ENCODE measurements around the gene AMIGO2.

AMIGO2 gene

DNA sequence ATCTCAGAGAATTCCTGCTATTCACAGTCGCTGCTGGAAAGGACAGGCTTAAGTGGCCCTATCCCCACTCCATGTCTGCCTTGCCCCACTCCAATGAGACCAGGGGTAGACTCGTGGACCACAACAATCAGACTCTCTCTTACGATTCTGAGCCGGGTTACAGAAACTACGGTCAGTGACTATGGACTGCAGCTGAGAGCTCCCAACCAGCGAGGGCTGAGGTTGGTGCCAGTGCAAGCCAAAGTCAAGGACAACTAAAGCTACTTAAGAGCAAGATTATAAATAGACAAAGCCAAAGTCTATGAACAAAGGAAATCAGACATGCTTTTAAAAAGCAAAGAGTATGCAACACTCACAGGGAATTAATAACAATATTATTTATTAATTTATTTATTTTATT, 18.3 kb upstream of the AMIGO2 start (continued):
- TF ChIP-seq, protein P1, sequence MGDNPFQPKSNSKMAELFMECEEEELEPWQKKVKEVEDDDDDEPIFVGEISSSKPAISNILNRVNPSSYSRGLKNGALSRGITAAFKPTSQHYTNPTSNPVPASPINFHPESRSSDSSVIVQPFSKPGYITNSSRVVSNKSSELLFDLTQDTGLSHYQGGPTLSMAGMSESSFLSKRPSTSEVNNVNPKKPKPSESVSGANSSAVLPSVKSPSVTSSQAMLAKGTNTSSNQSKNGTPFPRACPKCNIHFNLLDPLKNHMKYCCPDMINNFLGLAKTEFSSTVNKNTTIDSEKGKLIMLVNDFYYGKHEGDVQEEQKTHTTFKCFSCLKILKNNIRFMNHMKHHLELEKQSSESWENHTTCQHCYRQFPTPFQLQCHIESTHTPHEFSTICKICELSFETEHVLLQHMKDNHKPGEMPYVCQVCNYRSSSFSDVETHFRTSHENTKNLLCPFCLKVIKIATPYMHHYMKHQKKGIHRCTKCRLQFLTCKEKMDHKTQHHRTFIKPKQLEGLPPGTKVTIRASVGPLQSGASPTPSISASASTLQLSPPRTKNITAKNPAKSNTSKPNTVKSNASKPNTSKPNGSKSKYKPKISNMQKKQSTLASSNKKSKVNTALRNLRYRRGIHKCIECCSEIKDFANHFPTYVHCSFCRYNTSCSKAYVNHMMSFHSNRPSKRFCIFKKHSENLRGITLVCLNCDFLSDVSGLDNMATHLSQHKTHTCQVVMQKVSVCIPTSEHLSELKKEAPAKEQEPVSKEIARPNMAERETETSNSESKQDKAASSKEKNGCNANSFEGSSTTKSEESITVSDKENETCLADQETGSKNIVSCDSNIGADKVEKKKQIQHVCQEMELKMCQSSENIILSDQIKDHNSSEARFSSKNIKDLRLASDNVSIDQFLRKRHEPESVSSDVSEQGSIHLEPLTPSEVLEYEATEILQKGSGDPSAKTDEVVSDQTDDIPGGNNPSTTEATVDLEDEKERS (tag by site-specific recombination; IDR thresholded peaks at IDR 0.05) = no peak
- TF ChIP-seq ZSCAN16 (tag by site-specific recombination; IDR thresholded peaks at IDR 0.05) = no peak
- TF ChIP-seq ZNF146 (tag by site-specific recombination; IDR thresholded peaks at IDR 0.05) = no peak
- no peak for TF ChIP-seq ZNF175 (tag by site-specific recombination; IDR thresholded peaks at IDR 0.05)
- TF ChIP-seq SP3 (tag by site-specific recombination; IDR thresholded peaks at IDR 0.05) = no peak
- TF ChIP-seq, protein P2, sequence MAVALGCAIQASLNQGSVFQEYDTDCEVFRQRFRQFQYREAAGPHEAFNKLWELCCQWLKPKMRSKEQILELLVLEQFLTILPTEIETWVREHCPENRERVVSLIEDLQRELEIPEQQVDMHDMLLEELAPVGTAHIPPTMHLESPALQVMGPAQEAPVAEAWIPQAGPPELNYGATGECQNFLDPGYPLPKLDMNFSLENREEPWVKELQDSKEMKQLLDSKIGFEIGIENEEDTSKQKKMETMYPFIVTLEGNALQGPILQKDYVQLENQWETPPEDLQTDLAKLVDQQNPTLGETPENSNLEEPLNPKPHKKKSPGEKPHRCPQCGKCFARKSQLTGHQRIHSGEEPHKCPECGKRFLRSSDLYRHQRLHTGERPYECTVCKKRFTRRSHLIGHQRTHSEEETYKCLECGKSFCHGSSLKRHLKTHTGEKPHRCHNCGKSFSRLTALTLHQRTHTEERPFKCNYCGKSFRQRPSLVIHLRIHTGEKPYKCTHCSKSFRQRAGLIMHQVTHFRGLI (tag by site-specific recombination; IDR thresholded peaks at IDR 0.05) = no peak
- TF ChIP-seq SP7 (tag by site-specific recombination; IDR thresholded peaks at IDR 0.05) = no peak
- TF ChIP-seq, protein P3, sequence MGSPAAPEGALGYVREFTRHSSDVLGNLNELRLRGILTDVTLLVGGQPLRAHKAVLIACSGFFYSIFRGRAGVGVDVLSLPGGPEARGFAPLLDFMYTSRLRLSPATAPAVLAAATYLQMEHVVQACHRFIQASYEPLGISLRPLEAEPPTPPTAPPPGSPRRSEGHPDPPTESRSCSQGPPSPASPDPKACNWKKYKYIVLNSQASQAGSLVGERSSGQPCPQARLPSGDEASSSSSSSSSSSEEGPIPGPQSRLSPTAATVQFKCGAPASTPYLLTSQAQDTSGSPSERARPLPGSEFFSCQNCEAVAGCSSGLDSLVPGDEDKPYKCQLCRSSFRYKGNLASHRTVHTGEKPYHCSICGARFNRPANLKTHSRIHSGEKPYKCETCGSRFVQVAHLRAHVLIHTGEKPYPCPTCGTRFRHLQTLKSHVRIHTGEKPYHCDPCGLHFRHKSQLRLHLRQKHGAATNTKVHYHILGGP (tag by site-specific recombination; IDR thresholded peaks at IDR 0.05) = no peak
- no peak for TF ChIP-seq ZNF621 (tag by site-specific recombination; IDR thresholded peaks at IDR 0.05)
- TF ChIP-seq ZBTB20 (tag by site-specific recombination; IDR thresholded peaks at IDR 0.05) = no peak
- TF ChIP-seq ZFP41 (tag by site-specific recombination; IDR thresholded peaks at IDR 0.05; ENCODE audit: borderline replicate concordance) = no peak
- no peak for TF ChIP-seq ZNF624 (tag by site-specific recombination; IDR thresholded peaks at IDR 0.05)

DNA sequence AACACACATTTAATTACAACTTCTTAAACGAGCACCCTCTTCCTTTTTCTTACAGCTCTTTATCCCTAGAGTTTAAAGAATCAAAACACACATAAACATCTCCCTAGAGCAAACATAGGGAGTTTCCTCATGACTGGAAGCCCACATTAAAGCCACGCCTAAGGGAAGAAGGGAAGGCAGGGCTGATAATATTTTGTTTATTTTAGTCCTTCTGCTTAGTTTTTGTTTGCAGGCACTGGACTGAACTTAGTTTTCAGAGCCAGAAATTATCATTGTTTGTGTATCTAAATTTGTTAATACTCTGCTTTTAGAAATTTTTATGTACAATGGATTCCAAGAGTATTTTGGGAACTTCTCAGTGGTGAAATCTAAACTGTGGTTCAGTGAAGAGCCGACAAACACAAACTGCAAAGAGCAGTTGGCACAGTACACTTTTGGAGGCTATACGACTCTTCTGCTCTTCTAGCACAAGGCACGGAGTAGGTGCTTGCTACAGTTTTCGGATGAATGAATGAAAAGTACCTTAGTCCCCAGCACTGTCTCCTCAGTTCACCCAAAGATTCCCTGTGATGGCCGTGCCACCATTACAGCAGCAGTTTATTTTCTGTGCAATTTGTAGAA, 17.6 kb upstream of the AMIGO2 start:
- Histone ChIP-seq H3K4me1 (ENCODE audit: control insufficient read depth, insufficient read depth, low read length) (0 out of 2 replicates have a peak, but pooled peaks cover 3% of the 10 kb centered on the region), H3K4me3 (ENCODE audit: low read depth, low read length) (no peak overlapping the region), H3K9me3 (ENCODE audit: control insufficient read depth, insufficient read depth, low read depth, low read length) (no peaks in the 10 kb centered on the region), H3K36me3 (ENCODE audit: control insufficient read depth in 2 of 2, insufficient read depth in 1 of 2, low read length in 2 of 2) (no peaks in the 10 kb centered on the region), H3K27ac (ENCODE audit: extremely low read depth, low read depth, low read length) (no peak overlapping the region)
- POLR2A ChIA-PET = interaction anchor here (0.6 kb wide), 1 partner anchor 124 kb away, joined by 3 read pairs; no protein-coding TSS in a partner anchor
- no peak for TF ChIP-seq ZNF157 (tag by site-specific recombination; IDR thresholded peaks at IDR 0.05)
- no peak for TF ChIP-seq ZNF302 (tag by site-specific recombination; IDR thresholded peaks at IDR 0.05; ENCODE audit: low read depth)
- no peak for TF ChIP-seq ZBTB21 (tag by site-specific recombination; IDR thresholded peaks at IDR 0.05)
- TF ChIP-seq ZFP41 (tag by site-specific recombination; IDR thresholded peaks at IDR 0.05; ENCODE audit: borderline replicate concordance) = no peak
- no peak for TF ChIP-seq ZNF274 (IDR thresholded peaks at IDR 0.05; ENCODE audit: low read length)
- TF ChIP-seq ZNF274 (tag by site-specific recombination; IDR thresholded peaks at IDR 0.05; ENCODE audit: borderline replicate concordance) = no peak
- TF ChIP-seq, protein P4, sequence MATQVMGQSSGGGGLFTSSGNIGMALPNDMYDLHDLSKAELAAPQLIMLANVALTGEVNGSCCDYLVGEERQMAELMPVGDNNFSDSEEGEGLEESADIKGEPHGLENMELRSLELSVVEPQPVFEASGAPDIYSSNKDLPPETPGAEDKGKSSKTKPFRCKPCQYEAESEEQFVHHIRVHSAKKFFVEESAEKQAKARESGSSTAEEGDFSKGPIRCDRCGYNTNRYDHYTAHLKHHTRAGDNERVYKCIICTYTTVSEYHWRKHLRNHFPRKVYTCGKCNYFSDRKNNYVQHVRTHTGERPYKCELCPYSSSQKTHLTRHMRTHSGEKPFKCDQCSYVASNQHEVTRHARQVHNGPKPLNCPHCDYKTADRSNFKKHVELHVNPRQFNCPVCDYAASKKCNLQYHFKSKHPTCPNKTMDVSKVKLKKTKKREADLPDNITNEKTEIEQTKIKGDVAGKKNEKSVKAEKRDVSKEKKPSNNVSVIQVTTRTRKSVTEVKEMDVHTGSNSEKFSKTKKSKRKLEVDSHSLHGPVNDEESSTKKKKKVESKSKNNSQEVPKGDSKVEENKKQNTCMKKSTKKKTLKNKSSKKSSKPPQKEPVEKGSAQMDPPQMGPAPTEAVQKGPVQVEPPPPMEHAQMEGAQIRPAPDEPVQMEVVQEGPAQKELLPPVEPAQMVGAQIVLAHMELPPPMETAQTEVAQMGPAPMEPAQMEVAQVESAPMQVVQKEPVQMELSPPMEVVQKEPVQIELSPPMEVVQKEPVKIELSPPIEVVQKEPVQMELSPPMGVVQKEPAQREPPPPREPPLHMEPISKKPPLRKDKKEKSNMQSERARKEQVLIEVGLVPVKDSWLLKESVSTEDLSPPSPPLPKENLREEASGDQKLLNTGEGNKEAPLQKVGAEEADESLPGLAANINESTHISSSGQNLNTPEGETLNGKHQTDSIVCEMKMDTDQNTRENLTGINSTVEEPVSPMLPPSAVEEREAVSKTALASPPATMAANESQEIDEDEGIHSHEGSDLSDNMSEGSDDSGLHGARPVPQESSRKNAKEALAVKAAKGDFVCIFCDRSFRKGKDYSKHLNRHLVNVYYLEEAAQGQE (tag by site-specific recombination; IDR thresholded peaks at IDR 0.05) = no peak
- TF ChIP-seq, protein P5, sequence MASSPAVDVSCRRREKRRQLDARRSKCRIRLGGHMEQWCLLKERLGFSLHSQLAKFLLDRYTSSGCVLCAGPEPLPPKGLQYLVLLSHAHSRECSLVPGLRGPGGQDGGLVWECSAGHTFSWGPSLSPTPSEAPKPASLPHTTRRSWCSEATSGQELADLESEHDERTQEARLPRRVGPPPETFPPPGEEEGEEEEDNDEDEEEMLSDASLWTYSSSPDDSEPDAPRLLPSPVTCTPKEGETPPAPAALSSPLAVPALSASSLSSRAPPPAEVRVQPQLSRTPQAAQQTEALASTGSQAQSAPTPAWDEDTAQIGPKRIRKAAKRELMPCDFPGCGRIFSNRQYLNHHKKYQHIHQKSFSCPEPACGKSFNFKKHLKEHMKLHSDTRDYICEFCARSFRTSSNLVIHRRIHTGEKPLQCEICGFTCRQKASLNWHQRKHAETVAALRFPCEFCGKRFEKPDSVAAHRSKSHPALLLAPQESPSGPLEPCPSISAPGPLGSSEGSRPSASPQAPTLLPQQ (tag by site-specific recombination; IDR thresholded peaks at IDR 0.05) = no peak
- no peak for TF ChIP-seq ZNF837 (tag by site-specific recombination; IDR thresholded peaks at IDR 0.05)
- TF ChIP-seq, protein P2 (tag by site-specific recombination; IDR thresholded peaks at IDR 0.05) = no peak
- TF ChIP-seq ZNF37A (tag by site-specific recombination; IDR thresholded peaks at IDR 0.05) = no peak
- CTCF ChIA-PET = interaction anchor here (1.0 to 2.0 kb wide), 2 partner anchors 24 to 26 kb away, joined by 3 to 10 read pairs; no protein-coding TSS in a partner anchor

All from HEK293 (cell line).